OCI-LY1 (cell line): ENCODE measurements around the gene GNRH2.

Experiments used
- CTCF ChIP-seq: fragments of 200-600 bp; sonication (generic), shearing (Covaris generic); IDR thresholded peaks from 2 replicates; pipeline ENCODE4 v1.5.1; 2017; ENCODE audit warnings: mild to moderate bottlenecking, antibody characterized with exemption, low read length, moderate library complexity, mixed read lengths
- EZH2 ChIP-seq: fragments of 200-600 bp; sonication (generic), shearing (Covaris generic); IDR thresholded peaks from 2 replicates; pipeline ENCODE4 v1.8.0; 2017; ENCODE audit warnings: borderline replicate concordance, mixed run types, mild to moderate bottlenecking, antibody characterized with exemption, low read length, moderate library complexity, mixed read lengths

GRCh38 chr20:3080939-3081388, 37.5 kb downstream of the GNRH2 start:
- TF ChIP-seq CTCF (no peak), EZH2 (no peak)
